ENCODE measurements around the gene PDE5A. TPM values are rescaled to one million over a fixed set of nuclear protein-coding genes. Genes with fewer than 3 reads are reported as not detected.
"Not testable (repeated sequence)": the region's sequence is repeated elsewhere in the genome, so short reads cannot be mapped to it uniquely, and the experiment has no call there.

The PDE5A gene
- 1.7 and 1.8 TPM in 2 replicates for total RNA-seq

GRCh38 chr4:119628281-119629141, at the start of gene PDE5A:
Gene PDE5A (minus strand): TSS chr4:119628804. CDS start chr4:119628671, 133 bp downstream.
- peak; percentile 79 for DNase-seq

- no peak for DNase-seq
These were observed 47.5 kb upstream of the PDE5A start for GRCh38 chr4:119676101-119676500.

DNA sequence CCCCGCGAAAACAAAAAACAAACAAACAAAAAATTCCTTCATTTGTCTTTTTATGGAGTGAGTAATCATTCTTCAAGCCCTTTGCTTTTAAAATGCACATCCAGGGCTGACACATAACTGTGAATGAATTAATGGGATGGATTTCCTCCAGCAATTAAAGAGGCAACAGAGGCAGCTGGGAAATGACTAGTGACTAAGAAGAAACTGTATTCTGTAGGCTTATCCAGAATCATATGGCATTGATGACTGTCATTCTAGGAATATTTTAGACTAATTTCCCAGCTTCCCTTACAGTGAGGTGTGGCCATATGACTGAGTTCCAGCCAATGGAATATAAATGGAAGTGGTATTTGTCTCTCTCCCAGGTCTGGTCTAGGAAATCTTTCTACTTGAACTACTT, 46.8 kb upstream of the PDE5A start:
- no peak for DNase-seq

DNA sequence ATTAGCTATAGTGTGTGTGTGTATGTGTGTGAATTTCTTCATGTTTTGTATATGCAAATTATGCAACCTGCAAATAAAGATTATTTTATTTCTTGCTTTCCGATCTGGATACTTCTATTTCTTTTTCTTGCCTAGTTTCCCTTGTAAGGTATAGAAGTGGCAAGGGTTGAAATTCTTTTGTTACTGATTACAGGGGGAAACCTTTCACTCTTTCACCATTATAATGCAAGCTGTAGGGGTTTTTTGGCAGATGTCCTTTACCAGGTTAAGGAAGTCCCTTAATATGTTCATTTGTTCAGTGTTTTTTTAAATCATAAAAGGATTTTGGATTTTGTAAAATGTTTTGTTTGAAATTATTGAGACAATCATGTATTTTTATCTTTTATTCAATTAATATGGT, 44.3 kb upstream of the PDE5A start:
- no peak for DNase-seq

GRCh38 chr4:119672086-119672485, 43.5 kb upstream of the PDE5A start:
- no peak for DNase-seq

DNA sequence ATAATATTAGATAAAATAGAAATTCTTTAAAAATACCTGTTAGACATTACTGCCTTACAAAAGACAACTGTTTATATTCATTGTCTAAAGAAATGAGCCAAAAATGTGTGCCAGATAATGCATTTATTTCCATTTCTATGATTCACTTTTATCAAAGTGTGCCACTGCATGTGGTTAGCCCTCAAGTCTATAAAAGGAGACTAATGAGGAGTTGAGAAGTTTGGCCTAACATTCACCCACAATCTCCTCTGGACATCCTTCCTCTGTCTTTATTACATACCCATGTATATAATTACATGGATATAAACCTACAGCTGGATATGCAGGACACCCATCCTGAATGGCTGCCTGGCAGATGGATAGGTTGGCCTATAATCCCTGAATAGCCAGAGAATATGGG, 42.6 kb upstream of the PDE5A start:
- no peak for DNase-seq

DNA sequence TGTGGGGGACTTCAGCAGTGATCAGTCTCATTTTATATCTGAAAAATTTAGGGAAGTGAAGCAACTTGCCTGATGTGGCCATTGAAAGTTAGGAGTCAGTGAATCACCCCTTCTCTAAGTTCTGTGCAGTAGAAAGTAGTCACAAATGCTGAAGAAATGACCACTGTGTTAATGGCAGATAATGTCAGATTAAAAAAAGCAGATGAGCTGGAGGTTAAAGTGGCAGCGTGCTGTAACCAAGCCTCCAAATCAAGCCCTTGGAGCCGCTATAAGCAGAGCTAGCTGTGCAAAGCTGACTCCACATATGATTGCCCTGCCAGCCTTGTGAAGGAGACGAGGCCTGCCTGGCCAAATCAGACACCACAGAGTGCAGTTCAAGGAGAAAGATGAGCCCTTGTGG, 39.2 kb upstream of the PDE5A start:
- no peak for DNase-seq

GRCh38 chr4:119666653-119667091, 38.1 kb upstream of the PDE5A start:
- DNase-seq = no peak

DNA sequence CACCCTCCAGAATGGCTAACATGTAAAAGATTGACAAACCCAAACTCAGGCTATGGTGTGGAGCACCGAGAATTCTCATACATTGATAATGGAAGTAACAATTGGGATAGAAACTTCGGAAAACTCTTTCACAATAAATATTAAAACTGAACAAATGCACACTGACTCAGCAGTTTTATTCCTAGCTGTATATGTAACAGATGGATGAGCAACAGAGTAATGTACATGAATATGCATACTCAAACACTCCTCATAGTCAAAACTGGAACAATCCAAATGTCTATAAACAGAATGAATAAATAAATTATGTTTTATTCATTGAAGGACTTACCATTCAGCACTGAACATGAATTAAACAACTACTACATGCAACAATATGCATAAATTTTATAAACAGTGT, 37.1 kb upstream of the PDE5A start:
- DNase-seq = no peak

GRCh38 chr4:119664168-119664907, 35.7 kb upstream of the PDE5A start:
- no peak for DNase-seq

- DNase-seq = no peak
These were observed 34.7 kb upstream of the PDE5A start for GRCh38 chr4:119663160-119663788.

GRCh38 chr4:119662612-119663011, 34.0 kb upstream of the PDE5A start:
- DNase-seq = not testable (repeated sequence)

- DNase-seq = no peak
These were observed 32.6 kb upstream of the PDE5A start for GRCh38 chr4:119661231-119661630.

DNA sequence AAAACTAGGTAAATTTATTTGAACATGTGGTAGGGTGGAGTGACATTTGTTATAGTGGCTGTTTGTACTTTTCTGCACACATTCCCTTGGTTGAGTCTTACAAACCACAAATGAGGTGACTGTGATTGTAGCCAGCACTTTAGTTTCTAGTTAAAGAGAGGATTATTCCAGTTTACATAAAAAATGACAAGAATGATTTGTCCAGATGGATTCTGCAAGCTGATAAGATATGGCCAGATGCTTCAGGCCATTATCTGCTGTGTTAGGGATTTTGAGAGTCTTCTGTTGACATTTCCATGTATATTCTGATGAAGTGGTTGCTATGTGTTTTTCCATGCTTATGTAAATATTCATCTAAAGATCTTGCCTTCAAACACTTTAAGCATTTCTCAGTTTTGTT, 31.0 kb upstream of the PDE5A start:
- no peak for DNase-seq

DNA sequence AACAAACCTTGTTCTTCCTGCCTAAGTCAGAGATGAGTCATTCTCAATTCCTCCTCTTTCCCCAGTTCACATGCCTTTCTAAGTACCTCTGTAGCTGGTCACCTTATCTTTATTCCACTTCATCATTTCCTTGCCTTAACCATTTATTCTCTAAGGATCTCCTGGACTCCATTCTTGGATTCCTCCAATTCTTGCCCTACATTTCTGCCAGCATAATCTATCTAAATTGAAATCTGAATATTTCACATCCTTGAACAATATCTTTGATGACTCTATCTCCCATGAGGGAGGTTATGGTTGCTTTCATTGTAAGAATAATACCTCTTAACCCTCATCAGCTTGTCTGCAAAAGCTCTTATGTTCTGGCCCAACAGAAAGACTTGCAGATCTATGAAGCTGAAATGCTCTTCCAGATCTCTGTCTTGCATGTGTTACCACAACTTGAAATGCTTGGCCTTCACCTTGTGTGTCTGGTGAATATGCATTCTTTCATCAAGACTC, 28.6 kb upstream of the PDE5A start:
- peak; percentile 13 for DNase-seq

- DNase-seq = no peak
These were observed 27.7 kb upstream of the PDE5A start for GRCh38 chr4:119656342-119656741.

DNA sequence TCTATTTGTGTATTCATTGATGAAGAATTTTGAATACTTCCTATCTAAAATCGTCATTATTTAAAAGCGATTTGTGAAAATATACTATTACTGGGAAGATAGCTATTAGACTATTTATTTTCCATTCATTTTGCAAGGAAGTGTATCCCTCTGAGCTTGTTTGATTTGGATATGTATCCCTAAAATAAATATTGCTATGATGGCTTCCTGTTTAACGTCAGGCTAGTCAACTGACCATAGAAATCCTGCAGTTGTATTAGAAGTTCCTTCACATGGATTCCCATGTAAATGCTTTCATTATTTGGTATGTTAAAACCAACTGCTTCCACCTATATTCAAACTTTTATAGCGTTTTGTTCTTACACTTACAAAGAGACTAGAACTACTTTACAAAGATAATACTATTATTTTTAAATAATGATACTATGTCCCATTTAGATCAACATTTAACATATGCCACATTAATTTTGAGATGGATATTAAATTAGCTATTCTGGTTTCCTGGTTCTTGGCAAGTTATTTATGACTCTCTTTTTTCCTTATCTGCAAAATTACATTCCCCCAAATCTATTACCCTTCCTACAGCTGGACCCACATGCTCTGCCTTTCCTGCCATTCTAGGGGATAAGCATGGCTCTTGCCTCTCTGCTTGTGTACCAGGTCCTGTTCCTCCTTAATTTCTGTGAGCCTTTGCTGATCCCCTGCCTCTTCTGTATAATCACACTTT, 26.7 kb upstream of the PDE5A start:
- peak; percentile 3 for DNase-seq

GRCh38 chr4:119653990-119654389, 25.4 kb upstream of the PDE5A start:
- no peak for DNase-seq

DNA sequence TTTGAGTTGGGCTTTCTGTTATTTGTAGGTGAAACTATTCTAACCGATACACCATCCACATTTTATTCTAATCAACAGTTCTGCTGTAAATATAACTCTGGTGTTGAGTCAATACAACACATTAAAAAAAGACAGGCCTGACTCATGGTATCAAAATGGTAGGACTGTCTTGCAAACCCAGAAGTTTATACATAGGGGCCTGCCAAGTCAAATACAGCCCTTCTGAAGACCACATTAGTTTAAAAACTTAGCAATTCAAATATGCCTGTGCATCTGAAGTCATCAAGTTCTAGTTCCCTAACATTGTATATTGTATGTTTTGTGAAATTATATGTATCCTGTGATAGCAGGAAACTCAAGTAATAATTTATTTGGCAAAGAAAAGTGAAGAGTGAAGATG, 24.4 kb upstream of the PDE5A start:
- DNase-seq = no peak

DNA sequence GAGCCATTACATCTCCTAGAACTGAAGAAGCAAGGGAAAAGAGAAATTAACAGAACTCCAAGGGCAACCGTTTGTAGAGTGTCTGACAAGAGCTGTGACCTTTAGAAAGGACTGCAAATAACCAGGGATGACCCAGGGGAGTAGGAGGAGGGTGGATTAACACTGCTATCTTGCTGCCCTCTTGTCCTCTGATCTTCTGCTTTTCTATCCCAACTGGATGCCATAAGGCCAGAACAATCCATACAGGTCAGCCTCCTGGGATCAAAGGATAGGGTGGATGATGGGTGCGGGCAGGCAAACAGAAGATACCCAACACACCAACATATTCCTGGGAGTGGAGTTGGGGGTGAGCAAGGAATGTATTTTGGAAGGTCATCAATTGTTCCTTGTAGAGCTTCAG, 19.8 kb upstream of the PDE5A start:
- DNase-seq = no peak

DNA sequence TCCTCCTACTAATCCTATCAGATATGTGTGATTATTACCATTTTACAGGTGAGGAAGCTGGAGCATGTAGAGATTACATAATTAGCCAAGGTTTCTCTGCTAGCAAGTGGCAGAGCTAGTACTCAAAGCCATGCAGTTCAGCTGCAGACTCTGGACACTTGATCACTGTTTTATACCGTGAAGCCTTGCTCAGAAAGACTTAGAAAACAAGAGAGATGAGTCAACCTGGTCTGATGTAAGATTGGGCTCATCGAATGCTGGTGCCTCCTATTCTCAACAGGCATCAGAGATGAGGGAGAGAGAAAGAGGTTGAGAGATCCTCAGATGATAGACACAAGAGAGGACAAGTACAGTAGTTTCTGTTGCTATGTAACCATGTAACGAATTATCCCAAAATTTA, 19.0 kb upstream of the PDE5A start:
- DNase-seq = no peak

DNA sequence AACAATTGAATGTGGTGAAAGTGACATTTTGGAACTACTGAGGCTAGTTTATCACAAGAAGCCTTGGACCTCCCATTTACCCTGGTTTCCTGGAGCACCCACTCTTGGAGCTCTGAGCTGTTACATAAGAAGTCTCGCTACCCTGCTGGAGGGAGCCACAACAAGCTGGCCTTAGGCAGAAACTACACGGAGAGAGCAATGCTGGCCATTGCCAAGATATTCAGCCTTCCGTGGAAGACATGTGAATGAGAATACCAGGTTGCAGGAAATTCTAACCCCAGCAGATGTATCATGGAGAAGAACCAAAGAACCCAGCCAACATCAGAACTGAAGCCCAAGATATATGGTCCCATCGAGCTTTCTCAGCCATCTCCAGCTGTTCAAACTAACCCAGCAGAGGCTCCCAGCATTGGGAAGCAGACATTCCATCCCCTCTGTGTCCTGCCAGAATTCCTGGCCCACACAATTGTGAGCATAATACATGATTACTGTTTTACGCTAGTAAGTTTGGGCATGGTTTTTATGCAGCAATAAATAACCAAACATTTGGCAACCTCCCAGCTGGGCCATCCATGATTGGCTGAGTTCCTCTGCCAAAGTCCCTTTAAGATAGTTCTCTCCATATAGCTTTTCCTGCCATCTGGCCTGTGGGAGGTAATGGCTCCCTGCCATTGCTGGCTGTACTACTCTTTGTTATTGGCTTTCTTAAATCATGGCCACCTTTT, 17.9 kb upstream of the PDE5A start:
- peak; percentile 3 for DNase-seq

Data from dermis blood vessel endothelial cell (primary cell).